GM20000 (cell line): Measurements from ENCODE around the gene TCP11L1.
A peak's percentile ranks its signal among the peaks of the same experiment; 100 is the strongest.

ENCODE experiments used
- DNase-seq: peaks from one replicate; pipeline ENCODE4 v3.0.0; 2012; ENCODE audit warnings: low spot score
- CTCF ChIP-seq: IDR thresholded peaks from 2 replicates; pipeline ENCODE4 v1.5.1; 2012; ENCODE audit warnings: mild to moderate bottlenecking, control low read depth; ENCODE audit errors: extremely low read depth, missing control alignments

TCP11L1 gene

GRCh38 chr11:33064033-33064825 is 24.9 kb downstream of the TCP11L1 start:
- peak; percentile 8 for DNase-seq
- TF ChIP-seq CTCF = no peak

- no peak for TF ChIP-seq CTCF
- DNase-seq = peak; percentile 13
These were observed 25.5 kb downstream of the TCP11L1 start for GRCh38 chr11:33064866-33065265.

GRCh38 chr11:33065445-33066178 is 26.2 kb downstream of the TCP11L1 start:
- DNase-seq = peak; percentile 68
- TF ChIP-seq CTCF = peak; percentile 88

GRCh38 chr11:33067294-33067693 is 27.9 kb downstream of the TCP11L1 start:
- TF ChIP-seq CTCF = no peak
- DNase-seq = no peak

- no peak for TF ChIP-seq CTCF
- no peak for DNase-seq
These were observed 29.4 kb downstream of the TCP11L1 start for GRCh38 chr11:33068611-33069340.

GRCh38 chr11:33072465-33072864 is 33.1 kb downstream of the TCP11L1 start:
- no peak for TF ChIP-seq CTCF
- DNase-seq = no peak

- no peak for TF ChIP-seq CTCF
- no peak for DNase-seq
These were observed 44.5 kb downstream of the TCP11L1 start for GRCh38 chr11:33083918-33084317.
